ENCODE results near the gene ANKRD12.
"Not testable (repeated sequence)": the region's sequence is repeated elsewhere in the genome, so short reads cannot be mapped to it uniquely, and the experiment has no call there.

The ANKRD12 gene

DNA sequence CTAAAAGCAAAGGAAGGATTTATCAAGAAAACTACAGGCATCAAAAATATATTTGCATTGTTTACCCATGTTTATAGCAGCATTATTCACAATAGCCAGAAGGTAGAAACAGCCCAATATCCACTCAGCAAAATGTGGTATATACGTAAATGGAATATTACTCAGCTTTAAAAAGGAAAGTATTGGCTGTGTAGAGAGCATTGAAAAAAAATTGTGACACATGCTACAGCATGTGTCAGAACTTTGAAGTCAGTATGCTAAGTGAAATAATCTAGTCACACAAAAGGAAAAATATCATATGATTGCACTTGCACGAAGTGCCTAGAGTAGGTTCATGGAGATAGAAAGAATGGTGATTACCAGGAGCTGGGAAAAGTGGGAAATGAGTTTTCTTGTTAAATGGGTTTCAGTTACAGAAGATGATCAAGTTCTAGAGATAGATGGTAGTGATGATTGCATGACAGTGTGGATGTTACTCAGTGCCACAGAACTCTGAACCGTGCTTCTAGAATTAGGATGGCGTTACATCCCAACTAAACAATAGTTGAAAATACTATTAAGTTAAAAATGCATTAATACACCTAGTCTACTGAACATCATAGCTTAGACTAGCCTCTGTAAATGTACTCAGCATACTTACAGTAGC is 20.1 kb downstream of the ANKRD12 start:
- no peak for DNase-seq (ENCODE audit: low read depth)
- TF ChIP-seq, protein P1, sequence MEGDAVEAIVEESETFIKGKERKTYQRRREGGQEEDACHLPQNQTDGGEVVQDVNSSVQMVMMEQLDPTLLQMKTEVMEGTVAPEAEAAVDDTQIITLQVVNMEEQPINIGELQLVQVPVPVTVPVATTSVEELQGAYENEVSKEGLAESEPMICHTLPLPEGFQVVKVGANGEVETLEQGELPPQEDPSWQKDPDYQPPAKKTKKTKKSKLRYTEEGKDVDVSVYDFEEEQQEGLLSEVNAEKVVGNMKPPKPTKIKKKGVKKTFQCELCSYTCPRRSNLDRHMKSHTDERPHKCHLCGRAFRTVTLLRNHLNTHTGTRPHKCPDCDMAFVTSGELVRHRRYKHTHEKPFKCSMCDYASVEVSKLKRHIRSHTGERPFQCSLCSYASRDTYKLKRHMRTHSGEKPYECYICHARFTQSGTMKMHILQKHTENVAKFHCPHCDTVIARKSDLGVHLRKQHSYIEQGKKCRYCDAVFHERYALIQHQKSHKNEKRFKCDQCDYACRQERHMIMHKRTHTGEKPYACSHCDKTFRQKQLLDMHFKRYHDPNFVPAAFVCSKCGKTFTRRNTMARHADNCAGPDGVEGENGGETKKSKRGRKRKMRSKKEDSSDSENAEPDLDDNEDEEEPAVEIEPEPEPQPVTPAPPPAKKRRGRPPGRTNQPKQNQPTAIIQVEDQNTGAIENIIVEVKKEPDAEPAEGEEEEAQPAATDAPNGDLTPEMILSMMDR (IDR thresholded peaks at IDR 0.05; ENCODE audit: low read depth, low read length, missing control alignments), result no peak
- H3K4me3 ChIP-seq (ENCODE audit: low read depth, low read length), result no peak overlapping the region

DNA sequence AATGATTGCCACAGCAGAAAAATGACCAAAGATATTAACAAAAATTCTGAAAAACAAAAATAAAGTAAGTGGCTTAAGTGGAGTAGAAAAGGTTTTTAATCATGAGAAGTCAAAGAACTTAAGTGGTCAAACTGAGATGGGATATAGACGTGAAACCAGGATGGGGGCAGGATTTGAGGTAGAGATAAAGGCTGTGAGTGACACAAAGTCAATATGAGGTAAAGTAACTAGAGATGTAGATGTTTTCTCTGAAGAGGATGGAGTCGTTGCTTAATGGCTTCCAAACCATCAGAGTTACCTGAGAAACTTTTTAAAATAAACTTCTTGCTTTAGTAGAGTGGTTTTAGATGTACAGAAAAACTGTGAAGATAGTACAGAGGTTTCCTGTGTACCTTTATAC is 21.2 kb downstream of the ANKRD12 start:
- DNase-seq (ENCODE audit: low read depth), result no peak
- TF ChIP-seq, protein P1 (IDR thresholded peaks at IDR 0.05; ENCODE audit: low read depth, low read length, missing control alignments), result no peak
- H3K4me3 ChIP-seq (ENCODE audit: low read depth, low read length), result no peak overlapping the region

DNA sequence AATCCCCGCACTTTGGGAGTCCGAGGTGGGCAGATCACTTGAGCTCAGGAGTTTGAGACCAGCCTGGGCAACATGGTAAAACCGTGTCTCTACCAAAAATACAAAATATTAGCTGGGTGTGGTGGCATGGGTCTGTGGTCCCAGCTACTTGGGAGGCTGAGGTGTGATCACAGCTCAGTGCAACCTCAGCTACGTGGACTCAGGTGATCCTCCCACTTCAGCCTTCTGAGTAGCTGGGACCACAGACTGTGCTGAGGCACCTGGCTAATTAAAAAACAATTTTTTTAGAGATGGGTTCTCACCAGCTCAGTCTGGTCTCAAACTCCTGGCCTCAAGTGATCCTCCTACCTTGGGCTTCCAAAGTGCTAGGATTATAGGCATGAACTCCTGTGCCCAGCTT is 23.4 kb downstream of the ANKRD12 start:
- no peak for DNase-seq (ENCODE audit: low read depth)
- no peak overlapping the region for H3K4me3 ChIP-seq (ENCODE audit: low read depth, low read length)
- TF ChIP-seq, protein P1 (IDR thresholded peaks at IDR 0.05; ENCODE audit: low read depth, low read length, missing control alignments), result no peak

DNA sequence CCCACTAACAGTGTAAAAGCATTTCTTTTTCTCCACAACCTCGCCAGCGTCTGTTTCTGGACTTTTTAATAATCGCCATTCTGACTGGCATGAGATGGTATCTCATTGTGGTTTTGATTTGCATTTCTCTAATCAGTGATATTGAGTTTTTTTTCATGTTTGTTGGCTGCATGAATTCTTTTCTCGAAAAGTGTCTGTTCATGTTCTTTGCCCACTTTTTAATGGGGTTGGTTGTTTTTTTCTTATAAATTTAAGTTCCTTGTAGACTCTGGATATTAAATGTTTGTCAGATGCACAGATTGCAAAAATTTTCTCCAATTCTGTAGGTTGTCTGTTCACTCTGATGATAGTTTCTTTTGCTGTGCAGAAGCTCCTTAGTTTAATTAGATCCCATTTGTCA is 26.1 kb downstream of the ANKRD12 start:
- H3K4me3 ChIP-seq (ENCODE audit: low read depth, low read length); DNase-seq (ENCODE audit: low read depth): not testable (repeated sequence)

DNA sequence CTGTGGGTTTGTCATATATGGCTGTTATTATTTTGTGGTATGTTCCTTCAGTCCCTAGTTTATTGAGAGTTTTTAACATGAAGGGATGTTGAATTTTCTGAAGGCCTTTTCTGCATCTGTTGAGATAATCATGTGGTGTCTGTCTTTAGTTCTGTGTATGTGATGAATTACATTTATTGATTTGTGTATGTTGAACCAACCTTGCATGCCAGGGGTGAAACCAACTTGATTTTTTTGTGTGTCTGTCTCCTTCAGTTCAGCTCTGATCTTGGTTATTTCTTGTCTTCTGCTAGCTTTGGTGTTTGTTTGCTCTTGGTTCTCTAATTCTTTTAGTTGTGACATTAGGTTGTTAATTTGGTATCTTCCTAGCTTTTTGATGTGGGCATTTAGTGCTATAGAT is 27.6 kb downstream of the ANKRD12 start:
- not testable (repeated sequence) for DNase-seq (ENCODE audit: low read depth); H3K4me3 ChIP-seq (ENCODE audit: low read depth, low read length)

DNA sequence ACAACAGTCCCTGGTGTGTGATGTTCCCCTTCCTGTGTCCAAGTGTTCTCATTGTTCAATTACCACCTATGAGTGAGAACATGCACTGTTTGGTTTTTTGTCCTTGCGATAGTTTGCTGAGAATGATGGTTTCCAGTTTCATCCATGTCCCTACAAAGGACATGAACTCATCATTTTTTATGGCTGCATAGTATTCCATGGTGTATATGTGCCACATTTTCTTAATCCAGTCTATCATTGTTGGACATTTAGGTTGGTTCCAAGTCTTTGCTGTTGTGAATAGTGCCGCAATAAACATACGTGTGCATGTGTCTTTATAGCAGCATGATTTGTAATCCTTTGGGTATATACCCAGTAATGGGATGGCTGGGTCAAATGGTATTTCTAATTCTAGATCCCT is 29.3 kb downstream of the ANKRD12 start:
- DNase-seq (ENCODE audit: low read depth); H3K4me3 ChIP-seq (ENCODE audit: low read depth, low read length): not testable (repeated sequence)

DNA sequence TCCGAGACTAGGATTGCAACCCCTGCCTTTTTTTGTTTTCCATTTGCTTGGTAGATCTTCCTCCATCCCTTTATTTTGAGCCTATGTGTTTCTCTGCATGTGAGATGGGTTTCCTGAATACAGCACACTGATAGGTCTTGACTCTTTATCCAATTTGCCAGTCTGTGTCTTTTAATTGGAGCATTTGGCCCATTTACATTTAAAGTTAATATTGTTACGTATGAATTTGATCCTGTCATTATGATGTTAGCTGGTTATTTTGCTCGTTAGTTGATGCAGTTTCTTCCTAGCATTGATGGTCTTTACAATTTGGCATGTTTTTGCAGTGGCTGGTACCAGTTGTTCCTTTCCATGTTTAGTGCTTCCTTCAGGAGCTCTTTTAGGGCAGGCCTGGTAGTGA is 32.9 kb downstream of the ANKRD12 start:
- not testable (repeated sequence) for DNase-seq (ENCODE audit: low read depth); H3K4me3 ChIP-seq (ENCODE audit: low read depth, low read length)

DNA sequence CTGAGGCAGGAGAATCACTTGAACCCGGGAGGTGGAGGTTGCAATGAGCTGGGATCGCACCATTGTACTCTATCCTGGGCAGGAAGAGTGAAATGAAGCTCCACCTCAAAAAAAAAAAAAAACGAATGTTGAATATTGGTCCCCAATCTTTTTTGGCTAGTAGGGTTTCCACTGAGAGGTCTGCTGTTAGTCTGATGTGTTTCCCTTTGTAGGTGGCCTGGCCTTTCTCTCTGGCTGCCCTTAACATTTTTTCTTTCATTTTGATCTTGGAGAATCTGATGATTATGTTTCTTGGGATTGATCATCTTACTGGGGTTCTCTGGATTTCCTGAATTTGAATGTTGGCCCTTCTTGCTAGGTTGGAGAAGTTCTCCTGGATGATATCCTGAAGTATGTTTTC is 35.3 kb downstream of the ANKRD12 start:
- H3K4me3 ChIP-seq (ENCODE audit: low read depth, low read length); DNase-seq (ENCODE audit: low read depth): not testable (repeated sequence)

DNA sequence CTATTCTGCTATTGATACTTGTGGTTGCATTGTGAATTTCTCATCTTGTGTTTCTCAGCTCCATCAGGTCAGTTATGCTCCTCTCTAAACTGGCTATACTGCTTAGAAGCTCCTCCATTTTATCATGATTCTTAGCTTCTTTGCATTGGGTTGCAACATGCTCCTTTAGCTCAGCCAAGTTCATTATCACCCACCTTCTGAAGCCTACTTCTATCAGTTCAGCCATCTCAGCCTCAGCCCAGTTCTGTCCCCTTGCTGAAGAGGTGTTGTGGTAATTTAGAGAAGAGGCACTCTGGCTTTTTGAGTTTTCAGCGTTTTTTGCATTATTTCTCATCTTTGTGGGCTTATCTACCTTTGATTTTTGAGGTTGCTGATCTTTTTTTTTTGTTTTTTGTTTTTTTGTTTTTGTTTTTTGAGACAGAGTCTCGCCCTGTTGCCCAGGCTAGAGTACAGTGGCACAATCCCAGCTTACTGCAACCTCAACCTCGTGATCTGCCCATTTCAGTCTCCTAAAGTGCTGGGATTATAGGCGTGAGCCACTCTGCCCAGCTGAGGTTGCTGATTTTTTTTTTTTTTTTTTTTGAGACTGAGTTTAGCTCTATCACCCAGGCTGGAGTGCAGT is 36.0 kb downstream of the ANKRD12 start:
- H3K4me3 ChIP-seq (ENCODE audit: low read depth, low read length), result no peak overlapping the region
- TF ChIP-seq, protein P1 (IDR thresholded peaks at IDR 0.05; ENCODE audit: low read depth, low read length, missing control alignments), result no peak
- DNase-seq (ENCODE audit: low read depth), result no peak

DNA sequence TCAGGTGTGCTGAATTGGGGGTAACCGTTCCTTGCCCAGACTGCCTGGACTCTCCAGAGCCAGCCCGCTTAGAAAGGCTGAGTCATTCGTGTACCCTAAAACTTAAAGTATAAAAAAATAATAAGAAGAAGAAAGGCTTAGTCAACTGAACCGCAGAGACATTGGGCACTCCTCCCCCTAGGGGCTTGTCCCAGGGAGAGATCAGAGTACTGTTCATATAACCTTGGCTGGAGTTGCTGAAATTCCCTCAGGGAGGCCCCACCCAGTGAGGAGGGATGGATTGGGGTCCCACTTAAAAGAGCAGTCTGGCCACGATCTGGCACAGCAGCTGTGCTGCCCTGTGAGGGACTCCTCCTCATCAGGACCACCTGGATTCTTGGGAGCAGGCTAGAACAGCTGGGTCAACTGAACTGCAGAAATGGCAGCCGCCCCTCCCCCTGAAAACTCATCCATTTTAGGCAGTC is 37.2 kb downstream of the ANKRD12 start:
- no peak for DNase-seq (ENCODE audit: low read depth)
- TF ChIP-seq, protein P1 (IDR thresholded peaks at IDR 0.05; ENCODE audit: low read depth, low read length, missing control alignments), result no peak
- no peak overlapping the region for H3K4me3 ChIP-seq (ENCODE audit: low read depth, low read length)
